GM19043 (cell line): ENCODE measurements around the gene SREK1IP1.

Experiments
- ATAC-seq: cut with Tn5 transposase; IDR thresholded peaks from one replicate; pipeline ENCODE4 v1.9.1; 2021; ENCODE audit warnings: low read depth; ENCODE audit not compliant: unreplicated experiment

Gene SREK1IP1

DNA sequence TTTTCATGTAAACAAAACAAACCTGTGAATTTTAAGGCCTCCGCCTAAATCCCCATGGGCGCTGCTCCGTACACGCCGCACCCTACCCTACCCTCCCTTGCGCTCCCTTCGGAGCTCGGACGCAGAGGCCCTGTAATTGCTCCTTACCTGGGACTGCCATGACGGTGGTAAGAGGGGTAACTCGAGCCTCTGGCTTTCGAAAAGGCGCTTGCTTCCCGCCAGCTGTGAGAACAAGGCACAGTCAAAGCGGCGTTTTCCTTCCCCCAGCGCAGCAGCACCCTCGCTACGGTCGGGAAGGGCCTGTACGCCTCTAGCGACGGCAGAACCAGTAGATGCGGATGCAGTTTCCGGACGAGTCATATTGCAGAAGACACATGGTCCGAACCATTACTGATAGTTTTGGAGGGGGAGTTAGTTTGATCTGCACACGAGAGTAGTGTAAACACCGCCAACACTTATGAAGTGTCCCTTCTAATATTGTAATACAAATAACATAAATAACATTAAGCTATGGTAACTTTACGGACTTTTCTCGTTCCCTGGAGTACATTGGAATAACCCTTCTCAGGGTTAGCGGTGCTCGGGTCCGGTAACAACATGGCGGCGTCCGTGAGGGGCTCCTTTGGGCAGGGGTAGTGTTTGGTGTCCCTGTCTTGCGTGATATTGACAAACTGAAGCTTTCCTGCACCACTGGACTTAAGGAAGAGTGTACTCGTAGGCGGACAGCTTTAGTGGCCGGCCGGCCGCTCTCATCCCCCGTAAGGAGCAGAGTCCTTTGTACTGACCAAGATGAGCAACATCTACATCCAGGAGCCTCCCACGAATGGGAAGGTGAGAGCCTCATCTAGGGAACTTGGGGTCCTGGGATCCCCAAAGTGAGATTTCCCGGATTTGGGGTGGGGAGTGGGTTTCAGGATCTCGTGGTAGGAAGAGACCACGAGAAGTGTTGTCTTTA, at the start of gene SREK1IP1, which contains the start of gene CWC27:
SREK1IP1 (minus strand) TSS at position 334 of the 955 bp plus-strand sequence; CDS start at position 160, 174 bp downstream.
CWC27 (plus strand) TSS at position 573 of the 955 bp plus-strand sequence; CDS start at position 790, 217 bp downstream.
- peak; percentile 94 for ATAC-seq

DNA sequence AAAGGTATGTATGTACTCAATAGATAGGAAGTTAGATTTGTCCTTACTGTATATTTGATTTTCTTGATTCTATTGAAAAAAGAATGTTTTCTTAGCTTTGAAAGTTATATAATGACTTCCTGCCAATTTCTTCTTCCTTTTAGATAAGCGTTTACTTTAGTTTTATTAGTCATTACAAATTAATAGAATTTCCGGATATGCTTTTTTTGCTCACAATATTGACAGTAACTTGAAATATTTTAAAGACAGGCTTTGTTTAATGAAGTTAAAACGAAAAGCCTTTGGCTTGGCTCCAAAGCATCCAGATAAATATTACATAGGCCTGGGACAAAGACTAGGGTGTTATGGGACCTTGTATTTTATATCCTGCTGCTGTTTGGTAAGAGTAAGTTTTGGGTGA, 49.8 kb upstream of the SREK1IP1 start:
- ATAC-seq: no peak

DNA sequence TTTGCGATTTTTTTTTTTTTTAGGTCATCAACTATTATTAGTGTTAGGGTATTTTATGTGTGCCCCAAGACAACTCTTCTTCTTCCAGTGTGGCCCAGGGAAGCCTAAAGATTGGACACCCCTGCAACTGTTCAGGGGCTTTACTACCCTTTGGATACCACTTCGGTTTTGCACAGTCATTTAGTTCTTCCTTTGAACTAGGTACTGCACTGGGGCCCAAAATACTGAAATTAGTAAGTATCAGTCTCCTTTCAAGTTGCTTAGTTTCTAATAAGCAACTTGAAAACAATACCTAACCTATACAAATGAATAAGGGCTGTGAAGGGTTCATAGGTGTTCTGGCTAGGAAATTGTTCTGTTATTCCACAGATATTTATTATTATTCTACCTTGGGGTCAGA, 45.6 kb upstream of the SREK1IP1 start:
- ATAC-seq: peak; percentile 87

GRCh38 chr5:64811050-64811640, 42.7 kb upstream of the SREK1IP1 start:
- ATAC-seq: peak; percentile 40

- no peak for ATAC-seq
Measured at GRCh38 chr5:64807520-64807919, 39.0 kb upstream of the SREK1IP1 start.

DNA sequence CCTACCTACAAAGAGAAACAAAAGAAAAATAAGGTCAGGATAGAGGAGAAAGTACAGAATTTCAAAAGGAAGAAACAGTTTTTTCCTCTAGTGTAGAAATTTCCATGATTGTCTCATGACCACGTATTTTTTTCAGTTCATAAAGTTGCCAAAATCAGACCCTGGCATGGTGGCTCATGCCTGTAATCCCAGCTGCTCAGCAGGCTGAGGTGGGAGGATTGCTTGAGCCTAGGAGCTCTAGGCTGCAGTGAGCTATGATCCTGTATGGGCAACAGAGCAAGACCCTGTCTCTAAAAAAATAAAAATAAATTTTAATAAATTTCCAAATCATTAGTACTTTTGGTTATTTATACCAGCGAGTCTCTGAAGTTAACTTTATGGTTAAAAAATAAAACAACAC, 38.0 kb upstream of the SREK1IP1 start:
- ATAC-seq: no peak

- ATAC-seq: no peak
Measured at GRCh38 chr5:64800926-64801325, 32.4 kb upstream of the SREK1IP1 start.

GRCh38 chr5:64796301-64796700, 27.8 kb upstream of the SREK1IP1 start:
- ATAC-seq: no peak

DNA sequence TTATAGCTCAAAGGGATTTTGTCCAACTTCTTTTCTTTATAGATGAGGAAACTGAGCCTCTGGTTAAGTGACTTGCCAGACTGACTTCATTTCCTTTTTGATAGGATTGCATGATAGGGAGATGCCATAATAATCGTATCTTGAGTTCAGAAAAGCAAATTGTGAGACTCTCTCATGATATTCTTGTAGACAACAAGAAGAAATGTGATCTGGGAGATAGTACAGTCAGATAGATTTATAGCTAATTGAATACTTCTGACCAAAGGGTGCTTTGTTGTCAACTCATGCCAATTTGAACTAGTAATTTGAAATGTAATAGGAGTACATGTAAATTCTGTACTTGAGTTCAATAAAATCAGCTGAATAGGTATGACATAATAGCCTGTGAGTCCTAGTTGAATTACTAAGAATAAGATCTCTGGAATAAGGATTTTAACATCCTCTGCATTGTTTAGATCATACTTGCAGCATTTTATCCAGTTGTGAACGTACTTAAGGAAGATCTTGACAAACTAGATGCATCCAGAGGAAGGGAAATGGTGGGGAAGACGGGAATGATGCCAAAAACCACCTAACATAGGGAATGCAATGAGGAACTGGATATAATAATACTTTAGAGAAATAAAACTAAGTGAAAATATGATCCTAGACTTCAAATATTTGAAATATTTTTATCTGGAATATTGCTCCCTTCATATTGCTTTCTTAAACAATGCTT, 25.7 kb upstream of the SREK1IP1 start:
- ATAC-seq: no peak

DNA sequence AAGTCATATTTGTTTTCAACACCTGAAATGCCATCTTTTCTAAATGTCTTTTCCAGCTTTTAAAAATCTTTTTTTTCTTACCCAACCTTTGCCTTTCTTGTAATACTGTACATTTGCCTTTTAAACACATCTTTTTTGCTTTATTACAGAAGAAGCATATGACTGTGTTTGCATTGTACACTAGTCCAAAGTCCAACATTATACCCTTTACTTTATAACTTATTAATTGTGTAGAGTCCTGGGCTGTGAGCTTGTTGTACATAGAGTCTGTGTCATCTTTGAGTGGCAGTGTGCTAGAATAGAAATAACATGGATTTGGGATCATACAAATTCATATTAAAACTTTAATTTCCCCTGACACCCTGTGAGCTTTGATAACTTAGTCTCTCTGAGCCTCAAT, 24.0 kb upstream of the SREK1IP1 start:
- ATAC-seq: no peak

GRCh38 chr5:64790210-64790609, 21.7 kb upstream of the SREK1IP1 start:
- ATAC-seq: no peak

GRCh38 chr5:64789457-64789856, 21.0 kb upstream of the SREK1IP1 start:
- no peak for ATAC-seq

GRCh38 chr5:64788156-64788555, 19.7 kb upstream of the SREK1IP1 start:
- no peak for ATAC-seq

DNA sequence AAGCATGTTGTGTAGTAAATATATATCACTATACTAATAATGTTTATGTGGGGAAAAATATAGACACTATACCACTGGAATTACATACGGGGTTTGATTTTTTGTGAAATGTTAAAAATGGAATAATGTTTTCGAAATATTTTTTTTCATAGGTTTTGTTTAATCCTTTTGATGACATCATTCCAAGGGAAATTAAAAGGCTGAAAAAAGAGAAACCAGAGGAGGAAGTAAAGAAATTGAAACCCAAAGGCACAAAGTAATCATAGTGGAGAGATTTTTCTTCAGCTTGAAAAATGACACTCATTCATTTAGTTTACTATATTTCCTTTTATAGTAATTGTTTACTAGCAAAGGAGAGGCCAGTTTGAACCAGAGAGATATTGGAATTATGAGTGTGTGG, 17.9 kb upstream of the SREK1IP1 start:
- no peak for ATAC-seq

DNA sequence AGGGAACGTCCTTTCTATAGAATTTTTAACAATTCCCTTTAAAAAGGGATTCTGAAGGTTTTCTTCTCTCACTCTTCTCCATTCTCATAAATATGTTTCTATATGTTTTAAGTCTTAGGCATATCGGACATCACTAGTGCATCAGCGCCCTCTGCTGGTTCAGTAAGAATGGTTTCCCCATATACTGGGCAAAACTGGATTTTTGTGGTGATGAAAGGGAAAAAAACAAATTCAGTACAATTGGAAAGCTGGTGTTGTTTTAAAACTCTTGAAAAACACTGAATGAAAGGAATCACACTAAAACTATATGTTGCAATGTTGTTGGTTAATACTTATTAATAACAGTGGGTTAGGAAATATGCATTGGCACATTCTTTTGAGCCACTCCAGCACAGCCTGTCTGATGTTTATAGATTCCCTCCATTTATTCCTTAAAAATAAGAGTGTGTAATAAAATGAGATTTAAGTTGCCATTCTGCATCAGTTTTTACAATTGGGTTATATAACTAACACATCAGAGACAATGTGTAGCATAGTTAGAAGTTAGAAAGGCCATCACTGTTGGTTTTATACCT, 16.0 kb upstream of the SREK1IP1 start:
- peak; percentile 85 for ATAC-seq

GRCh38 chr5:64775291-64775690, 6.8 kb upstream of the SREK1IP1 start:
- ATAC-seq: no peak

DNA sequence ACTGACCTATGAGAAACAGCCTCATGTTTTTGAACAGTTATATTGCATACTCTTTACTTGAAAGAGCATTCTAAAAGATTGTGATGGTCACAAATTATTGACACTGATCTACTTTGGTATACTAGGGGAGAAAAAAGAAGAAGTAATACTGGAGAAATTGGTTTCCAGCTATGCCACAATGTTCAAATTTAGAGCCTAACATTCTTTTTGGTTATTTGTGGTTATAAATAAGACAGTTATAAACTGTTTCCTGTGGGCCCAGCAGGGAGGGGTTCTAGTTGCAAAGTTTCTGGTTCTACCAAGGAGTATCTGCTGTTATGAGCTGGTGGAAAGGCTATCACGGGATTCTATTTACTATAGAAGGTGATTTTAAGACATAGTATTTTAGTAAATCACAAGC, 5.0 kb upstream of the SREK1IP1 start:
- peak; percentile 53 for ATAC-seq

DNA sequence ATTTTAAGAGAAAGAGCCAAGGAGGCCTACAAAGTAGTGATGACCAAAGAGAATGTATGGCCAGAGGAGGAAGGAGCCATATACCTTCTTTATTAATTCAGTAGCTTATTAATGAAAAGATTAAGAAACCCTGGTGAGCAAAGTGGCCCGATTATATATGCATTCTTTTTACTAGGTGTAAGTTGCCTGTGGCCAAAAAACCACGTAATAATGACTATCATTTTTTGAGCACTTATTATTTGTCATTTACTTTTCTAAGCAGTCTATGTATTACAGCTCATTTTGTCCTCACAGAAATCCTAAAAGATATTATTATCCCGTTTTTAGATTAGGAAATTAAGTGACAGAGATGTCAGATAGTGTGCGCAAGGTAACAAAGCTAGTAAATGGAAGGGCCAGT, 3.2 kb upstream of the SREK1IP1 start:
- ATAC-seq: no peak

- ATAC-seq: no peak
Measured at GRCh38 chr5:64769855-64770254, 1.4 kb upstream of the SREK1IP1 start.

DNA sequence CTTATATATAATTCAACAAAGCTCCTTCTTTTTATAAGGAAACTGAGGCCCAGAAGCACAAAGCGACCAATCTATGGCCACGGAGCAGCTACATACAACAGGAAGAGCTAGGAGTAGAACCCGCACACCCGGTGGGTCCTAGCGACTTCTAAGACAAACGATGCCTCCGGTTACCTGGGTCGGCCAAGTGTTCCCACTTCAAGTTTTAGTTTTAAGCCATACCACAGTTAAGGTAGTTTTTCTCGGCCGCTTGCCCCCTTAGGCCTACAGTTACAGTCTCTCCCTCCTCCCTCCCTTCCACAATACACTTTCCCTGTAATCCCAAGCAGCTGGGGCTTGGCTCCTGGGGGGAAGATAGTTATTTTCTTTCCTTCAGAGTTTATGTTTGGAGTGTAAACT, 533 bp downstream of the SREK1IP1 start:
- ATAC-seq: peak; percentile 4

DNA sequence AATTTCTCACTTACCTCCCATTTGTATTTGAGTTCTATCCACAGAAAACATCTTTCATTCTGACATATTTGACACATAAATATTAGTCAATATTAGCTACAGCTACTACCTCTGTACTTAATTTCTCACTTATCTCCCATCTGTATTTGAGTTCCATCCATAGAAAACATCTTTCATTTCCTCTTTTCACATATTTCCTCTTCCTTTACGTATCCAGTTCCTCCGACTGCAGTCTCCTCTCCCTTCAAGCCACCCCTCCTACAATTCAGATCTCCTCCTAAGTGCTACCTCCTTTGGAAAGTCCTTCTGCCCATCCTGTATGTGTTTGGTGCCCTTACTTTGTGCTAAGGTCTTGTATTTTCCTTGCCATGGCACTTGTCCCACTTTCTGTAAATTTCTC, 1.6 kb downstream of the SREK1IP1 start:
- no peak for ATAC-seq
